Ovary (tissue), 9 donors: ENCODE measurements around the gene DTNA. TPM values are rescaled to one million over a fixed set of nuclear protein-coding genes. Genes with fewer than 3 reads are reported as not detected.

Experiments
- DNase-seq, 5 donors: peaks; one replicate each; pipeline ENCODE4 v3.0.0-alpha.2; 2019 to 2020
- H3K27ac ChIP-seq, 2 donors: fragments of 200-600 bp; one replicate each; pipeline versions ENCODE4 v1.5.1 to v1.8.0; 2019 to 2022
- H3K27me3 ChIP-seq: fragments of 200-600 bp; one replicate; pipeline ENCODE4 v1.8.0; 2022
- H3K36me3 ChIP-seq: fragments of 200-600 bp; sonication (generic); one replicate; pipeline ENCODE4 v1.5.1; 2019
- H3K4me1 ChIP-seq: one replicate; pipeline ENCODE4 v1.8.1; 2013; ENCODE audit warnings: mild to moderate bottlenecking, moderate library complexity; ENCODE audit not compliant: insufficient read depth
- H3K4me3 ChIP-seq: fragments of 200-600 bp; sonication (generic); one replicate; pipeline ENCODE4 v1.5.1; 2017
- H3K9me3 ChIP-seq, 2 donors: fragments of 200-600 bp in 1 of 2; sonication (generic) in 1 of 2; one replicate each; pipeline versions ENCODE4 v1.5.1 to v1.8.1; 2013 to 2019; ENCODE audit warnings: mild to moderate bottlenecking in 1 of 2, moderate library complexity in 1 of 2
- EP300 ChIP-seq: sonication (generic); formaldehyde crosslinking; IDR thresholded peaks from one replicate; pipeline ENCODE4 v1.6.1; 2017; ENCODE audit warnings: antibody characterized with exemption
- POLR2A ChIP-seq: fragments of 450-650 bp; IDR thresholded peaks from one replicate; pipeline ENCODE4 v1.6.1; 2017; ENCODE audit warnings: antibody characterized with exemption, mild to moderate bottlenecking, moderate library complexity
- WGBS, 3 donors: extraction: QIAGEN DNeasy Blood & Tissue Kit in 1 of 3; methylation state at CpG; one replicate each; pipeline versions ENCODE4 v1.1.5 to v1.1.7; 2013 to 2017; 5-methylcytosine and 5-hydroxymethylcytosine counted together
- intact Hi-C, 4 donors: fragments of 100-400 bp; cut with DNase I; formaldehyde crosslinking; loops; one replicate each; pipeline versions ENCODE4 v1.11.0 to v1.15.1; 2022 to 2023
- polyA plus RNA-seq, 2 donors: library from polyadenylated mRNA; stranded (reverse); fragments of 200-250 nt in 1 of 2; fragments of 350-450 nt in 1 of 2; fragmentation: Illumina TruSeq in 1 of 2; extraction: RNeasy Lipid Tissue Mini Kit (QIAGEN cat#74804) in 1 of 2; gene quantifications; one replicate each; pipeline ENCODE4 v1.2.3, GENCODE V29; 2013 to 2014
- total RNA-seq, 7 donors: library from RNA; depleted of rRNA in 2 of 7; stranded (reverse); fragments of >200 nt in 2 of 7; fragmentation: NEBNext Ultra II Directional in 3 of 7; extraction: Animal tissue kit (Norgen Biotek cat#: 25700) in 3 of 7; gene quantifications; one replicate each; pipeline versions ENCODE4 v1.1.0 to v1.2.4, GENCODE V29; 2016 to 2023
- TF ChIP-seq, protein P1 (sequence below), 3 donors: fragments of 450-650 bp in 2 of 3; fragments of 200-600 bp in 1 of 3; IDR thresholded peaks; one replicate each; pipeline versions ENCODE4 v1.5.1 to v1.8.0; 2016 to 2022; ENCODE audit warnings: antibody characterized with exemption in 3 of 3, mild to moderate bottlenecking in 1 of 3
- donor health status: DM: no; HTN: no; CAD: no; lungs with moderate emphysema.
- donor health status: DM: no; HTN: no; CAD: no.
- donor health status: Bipolar disorder and iron deficiency.
- donor health status: DM: yes; HTN: yes; CAD: no.
- donor health status: DM: no; HTN: no; CAD: no.
- donor health status: DM: yes; HTN: yes; CAD: no.

The DTNA gene
- total and polyA plus RNA-seq, 9 donors, result 4.3 to 34.2 (median 18.4) TPM

DNA sequence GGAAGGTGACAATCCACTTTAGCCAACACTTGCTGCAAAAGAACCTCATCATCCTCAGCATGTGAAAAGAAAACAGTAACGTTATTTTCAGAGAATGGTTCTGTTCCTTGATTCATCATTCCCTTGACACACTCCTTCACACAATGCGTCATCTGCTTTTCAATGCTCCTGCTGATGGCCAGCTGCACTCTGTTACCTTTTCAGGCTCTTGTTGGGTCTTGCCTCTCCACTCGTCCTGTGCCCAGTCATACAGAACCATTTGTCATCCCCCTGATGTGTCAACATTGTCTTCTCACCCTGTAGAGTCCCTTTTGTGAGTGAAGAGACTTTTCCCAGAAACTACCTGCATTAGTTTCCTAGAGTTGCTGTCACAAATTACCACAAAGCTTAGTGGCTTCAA, 12.2 kb upstream of the DTNA start:
- no peaks in the 10 kb centered on the region for H3K4me1 ChIP-seq
- DNase-seq, result no peak
- H3K4me3 ChIP-seq, result no peak overlapping the region
- TF ChIP-seq, protein P1, sequence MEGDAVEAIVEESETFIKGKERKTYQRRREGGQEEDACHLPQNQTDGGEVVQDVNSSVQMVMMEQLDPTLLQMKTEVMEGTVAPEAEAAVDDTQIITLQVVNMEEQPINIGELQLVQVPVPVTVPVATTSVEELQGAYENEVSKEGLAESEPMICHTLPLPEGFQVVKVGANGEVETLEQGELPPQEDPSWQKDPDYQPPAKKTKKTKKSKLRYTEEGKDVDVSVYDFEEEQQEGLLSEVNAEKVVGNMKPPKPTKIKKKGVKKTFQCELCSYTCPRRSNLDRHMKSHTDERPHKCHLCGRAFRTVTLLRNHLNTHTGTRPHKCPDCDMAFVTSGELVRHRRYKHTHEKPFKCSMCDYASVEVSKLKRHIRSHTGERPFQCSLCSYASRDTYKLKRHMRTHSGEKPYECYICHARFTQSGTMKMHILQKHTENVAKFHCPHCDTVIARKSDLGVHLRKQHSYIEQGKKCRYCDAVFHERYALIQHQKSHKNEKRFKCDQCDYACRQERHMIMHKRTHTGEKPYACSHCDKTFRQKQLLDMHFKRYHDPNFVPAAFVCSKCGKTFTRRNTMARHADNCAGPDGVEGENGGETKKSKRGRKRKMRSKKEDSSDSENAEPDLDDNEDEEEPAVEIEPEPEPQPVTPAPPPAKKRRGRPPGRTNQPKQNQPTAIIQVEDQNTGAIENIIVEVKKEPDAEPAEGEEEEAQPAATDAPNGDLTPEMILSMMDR (IDR thresholded peaks at IDR 0.05), result no peak
- TF ChIP-seq POLR2A, result no peak
- no peak for TF ChIP-seq EP300
- WGBS, 3 donors, result 88 to 93% (median 89%) methylated on average over 3 of the region's 3 CpGs
- no peaks in the 10 kb centered on the region for H3K9me3 ChIP-seq
- H3K36me3 ChIP-seq, result no peaks in the 10 kb centered on the region
- intact Hi-C loops, result no loop called here
- H3K27me3 ChIP-seq, result no peaks in the 10 kb centered on the region
- no peak overlapping the region for H3K27ac ChIP-seq

DNA sequence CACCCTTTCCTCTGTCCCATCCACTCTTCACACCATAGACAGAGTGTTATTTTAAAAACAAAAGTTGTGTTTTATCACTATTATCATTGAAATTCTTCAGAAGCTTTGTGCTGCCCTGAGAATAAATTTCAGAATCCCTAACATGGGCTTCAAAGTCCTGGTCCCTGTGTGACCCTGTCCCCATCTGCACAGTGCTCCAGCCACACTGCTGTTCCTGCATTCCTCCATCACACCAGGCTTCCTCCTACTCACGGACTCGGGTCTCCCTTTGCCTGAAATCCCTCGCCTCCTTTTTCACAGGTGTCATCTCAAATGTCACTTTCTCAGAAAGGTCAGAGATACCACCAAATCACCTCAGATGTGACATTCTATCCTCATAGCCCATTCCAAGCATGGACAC, 8.2 kb upstream of the DTNA start:
- Histone ChIP-seq H3K9me3 (no peaks in the 10 kb centered on the region), H3K27me3 (no peaks in the 10 kb centered on the region), H3K4me1 (no peaks in the 10 kb centered on the region), H3K36me3 (no peaks in the 10 kb centered on the region), H3K27ac (no peak overlapping the region), H3K4me3 (no peak overlapping the region)
- TF ChIP-seq, protein P1 (IDR thresholded peaks at IDR 0.05), result no peak
- no peak for TF ChIP-seq POLR2A
- no peak for TF ChIP-seq EP300
- WGBS, 3 donors, result 83 to 86% (median 84%) methylated on average over 3 of the region's 3 CpGs
- DNase-seq, result no peak
- intact Hi-C loops, result loop anchor here in 1 of 4 donors (10.0 kb wide), 1 partner anchor 47 kb away; no protein-coding TSS in a partner anchor

DNA sequence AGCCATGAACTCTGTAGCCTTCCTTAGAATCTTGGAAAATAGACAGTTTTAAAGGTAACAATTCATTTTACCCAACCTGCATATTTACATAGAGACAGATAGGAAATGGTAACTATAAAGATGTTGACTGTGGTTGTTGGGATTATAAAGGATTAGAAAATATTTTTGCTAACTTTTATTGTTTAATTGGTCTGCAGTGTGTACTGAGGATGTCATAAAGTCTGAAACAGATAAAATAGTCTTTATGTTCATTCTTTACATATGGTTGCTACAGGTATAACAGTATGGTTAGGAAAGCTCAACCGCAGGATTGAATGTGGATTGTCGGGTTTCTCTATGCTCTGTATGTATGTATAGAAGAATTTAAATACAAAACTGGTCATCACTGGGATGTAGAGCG, 7.3 kb upstream of the DTNA start:
- no peaks in the 10 kb centered on the region for H3K9me3 ChIP-seq
- no peaks in the 10 kb centered on the region for H3K27me3 ChIP-seq
- no peak overlapping the region for H3K27ac ChIP-seq
- H3K36me3 ChIP-seq, result no peaks in the 10 kb centered on the region
- 95 to 98% (median 98%) methylated on average over 3 of the region's 3 CpGs for WGBS, 3 donors
- intact Hi-C loops, result loop anchor here in 1 of 4 donors (10.0 kb wide), 1 partner anchor 48 kb away; no protein-coding TSS in a partner anchor
- no peak for DNase-seq
- no peak for TF ChIP-seq EP300
- TF ChIP-seq, protein P1 (IDR thresholded peaks at IDR 0.05), result no peak
- no peaks in the 10 kb centered on the region for H3K4me1 ChIP-seq
- no peak overlapping the region for H3K4me3 ChIP-seq

DNA sequence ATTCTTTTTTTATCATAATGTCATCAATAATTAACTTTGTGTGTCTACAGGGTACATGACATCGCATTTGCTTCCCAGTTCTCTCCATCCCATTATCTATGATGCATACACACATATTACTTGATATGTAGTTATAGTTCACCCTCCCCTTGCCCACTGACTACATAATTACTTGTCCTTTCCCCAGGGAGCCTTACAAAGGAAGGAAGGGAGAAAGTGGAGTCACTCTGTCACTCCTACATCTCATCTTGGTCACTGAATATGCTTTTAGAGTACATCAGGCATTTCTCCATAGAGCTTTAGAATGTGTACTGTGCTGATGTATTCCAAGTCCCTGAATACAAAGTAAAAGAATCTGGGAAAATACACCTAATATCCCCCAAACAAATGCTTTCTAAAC, 6.0 kb upstream of the DTNA start:
- 96 to 98% (median 97%) methylated on average over 1 of the region's 1 CpG for WGBS, 3 donors
- intact Hi-C loops, result loop anchor here in 1 of 4 donors (10.0 kb wide), 1 partner anchor 49 kb away; no protein-coding TSS in a partner anchor
- Histone ChIP-seq H3K4me3 (no peak overlapping the region), H3K27ac (no peak overlapping the region), H3K27me3 (no peaks in the 10 kb centered on the region), H3K9me3 (no peaks in the 10 kb centered on the region), H3K4me1 (peaks cover 3% of the 10 kb centered on the region), H3K36me3 (no peaks in the 10 kb centered on the region)
- no peak for DNase-seq
- no peak for TF ChIP-seq EP300
- no peak for TF ChIP-seq POLR2A
- TF ChIP-seq, protein P1 (IDR thresholded peaks at IDR 0.05), result no peak
